GM18861 (cell line): ENCODE measurements around the gene MAGEB6B.
"Not testable (repeated sequence)": the region's sequence is repeated elsewhere in the genome, so short reads cannot be mapped to it uniquely, and the experiment has no call there.

ENCODE experiments used
- ATAC-seq: cut with Tn5 transposase; IDR thresholded peaks from one replicate; pipeline ENCODE4 v1.9.1; 2021; ENCODE audit not compliant: unreplicated experiment

MAGEB6B gene, protein sequence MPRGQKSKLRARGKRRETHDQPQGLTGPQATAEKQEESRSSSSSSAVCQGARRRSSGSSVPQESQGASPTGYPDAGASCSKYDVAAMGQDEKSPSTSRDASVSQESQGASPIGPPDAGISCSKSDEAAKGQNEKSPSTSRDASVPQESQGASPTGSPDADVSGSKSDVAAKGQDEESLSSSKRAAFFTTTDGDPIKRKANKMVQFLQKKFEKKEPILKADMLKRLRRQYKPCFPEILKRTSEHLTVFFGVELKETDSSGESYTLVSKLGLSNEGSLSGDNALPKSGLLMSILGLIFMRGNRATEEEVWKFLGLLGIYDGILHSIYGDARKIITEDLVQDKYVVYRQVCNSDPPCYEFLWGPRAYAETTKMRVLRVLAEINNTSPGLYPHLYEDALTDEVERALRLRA

GRCh38 chrX:26160301-26160700 lies at the start of gene MAGEB6B:
TSS of gene MAGEB6B (plus strand) at chrX:26160601. CDS start at chrX:26160601, 0 bp downstream.
- no peak for ATAC-seq

GRCh38 chrX:26138274-26138673 lies 22.1 kb upstream of the MAGEB6B start, which contains the start of gene MAGEB18:
TSS of gene MAGEB18 (plus strand) at chrX:26138343. CDS start at chrX:26138986, 643 bp downstream.
- no peak for ATAC-seq

GRCh38 chrX:26146024-26146423 lies 14.4 kb upstream of the MAGEB6B start:
- ATAC-seq = no peak

- ATAC-seq = no peak
These were observed 31.8 kb downstream of the MAGEB6B start, which contains the start of gene MAGEB6 for GRCh38 chrX:26192204-26192603. TSS of gene MAGEB6 (plus strand) at chrX:26192440. CDS start at chrX:26193847, 1,407 bp downstream.

DNA sequence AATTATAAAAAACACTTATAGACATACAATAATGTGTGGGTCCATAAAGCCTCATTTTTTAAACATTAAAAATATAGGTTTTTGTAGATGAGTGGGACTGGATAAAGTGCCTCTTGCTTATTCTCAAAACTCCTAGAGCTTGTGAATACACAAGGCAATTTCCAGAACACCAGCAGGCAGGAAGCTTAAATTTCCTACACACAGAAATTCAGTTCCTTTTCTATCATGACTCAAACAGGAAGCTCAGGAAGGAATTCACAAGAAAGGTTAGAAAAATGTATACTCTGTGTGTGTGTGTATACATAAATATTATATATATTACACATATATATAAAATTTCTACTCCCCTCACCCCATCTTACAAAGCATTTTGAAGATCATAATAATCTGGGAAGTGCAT lies 43.2 kb downstream of the MAGEB6B start:
- ATAC-seq = no peak

DNA sequence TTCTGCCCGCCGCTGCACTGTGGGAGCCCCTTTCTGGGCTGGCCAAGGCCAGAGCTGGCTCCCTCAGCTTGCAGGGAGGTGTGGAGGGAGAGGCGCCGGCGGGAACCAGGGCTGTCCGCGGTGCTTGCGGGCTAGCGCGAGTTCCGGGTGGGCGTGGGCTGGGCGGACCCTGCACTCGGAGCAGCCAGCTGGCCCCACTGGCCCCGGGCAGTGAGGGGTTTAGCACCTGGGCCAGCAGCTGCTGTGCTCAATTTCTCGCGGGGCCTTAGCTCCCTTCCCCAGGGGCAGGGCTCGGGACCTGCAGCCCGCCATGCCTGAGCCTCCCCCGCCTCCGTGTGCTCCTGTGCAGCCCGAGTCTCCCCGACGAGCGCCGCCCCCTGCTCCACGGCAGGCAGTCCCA lies 44.3 kb downstream of the MAGEB6B start:
- ATAC-seq = not testable (repeated sequence)

- no peak for ATAC-seq
These were observed 47.6 kb downstream of the MAGEB6B start for GRCh38 chrX:26208012-26208411.
